Chondrocyte (in vitro differentiated cells): ENCODE data around the gene LZTS3. TPM values are rescaled to one million over a fixed set of nuclear protein-coding genes. Genes with fewer than 3 reads are reported as not detected.
A peak's percentile ranks its signal among the peaks of the same experiment; 100 is the strongest.

Experiments used
- DNase-seq: peaks from one replicate; pipeline ENCODE4 v3.0.0; 2021; ENCODE audit warnings: mixed read lengths, low spot score
- H3K27ac Mint-ChIP-seq: one replicate; pipeline ENCODE4 v1.8.0; 2021; ENCODE audit warnings: mild to moderate bottlenecking, moderate library complexity, mixed read lengths; ENCODE audit not compliant: unreplicated experiment
- H3K27me3 Mint-ChIP-seq: 2 replicates; pipeline ENCODE4 v1.8.0; 2021; ENCODE audit warnings: low read depth, mixed read lengths
- H3K36me3 Mint-ChIP-seq: 2 replicates; pipeline ENCODE4 v1.8.0; 2021; ENCODE audit warnings: low read depth, mixed read lengths
- H3K4me1 Mint-ChIP-seq: 2 replicates; pipeline ENCODE4 v1.8.0; 2021; ENCODE audit warnings: low read depth, mild to moderate bottlenecking, mixed read lengths
- H3K4me3 Mint-ChIP-seq: one replicate; pipeline ENCODE4 v1.8.0; 2021; ENCODE audit warnings: mild to moderate bottlenecking, moderate library complexity, mixed read lengths; ENCODE audit not compliant: unreplicated experiment
- H3K9me3 Mint-ChIP-seq: 2 replicates; pipeline ENCODE4 v1.8.0; 2021; ENCODE audit warnings: low read depth, mixed read lengths
- total RNA-seq: library from RNA; stranded (reverse); gene quantifications from 3 replicates; pipeline ENCODE4 v1.2.1, GENCODE V29; 2021
- TF ChIP-seq, protein P1 (sequence below): fragments of 200-600 bp; sonication (generic); IDR thresholded peaks from 2 replicates; pipeline ENCODE4 v1.5.0; 2021; ENCODE audit warnings: antibody characterized with exemption, mild to moderate bottlenecking, moderate library complexity

LZTS3 gene
- total RNA-seq, 1 donor from 2014 or later: 8.1 TPM

DNA sequence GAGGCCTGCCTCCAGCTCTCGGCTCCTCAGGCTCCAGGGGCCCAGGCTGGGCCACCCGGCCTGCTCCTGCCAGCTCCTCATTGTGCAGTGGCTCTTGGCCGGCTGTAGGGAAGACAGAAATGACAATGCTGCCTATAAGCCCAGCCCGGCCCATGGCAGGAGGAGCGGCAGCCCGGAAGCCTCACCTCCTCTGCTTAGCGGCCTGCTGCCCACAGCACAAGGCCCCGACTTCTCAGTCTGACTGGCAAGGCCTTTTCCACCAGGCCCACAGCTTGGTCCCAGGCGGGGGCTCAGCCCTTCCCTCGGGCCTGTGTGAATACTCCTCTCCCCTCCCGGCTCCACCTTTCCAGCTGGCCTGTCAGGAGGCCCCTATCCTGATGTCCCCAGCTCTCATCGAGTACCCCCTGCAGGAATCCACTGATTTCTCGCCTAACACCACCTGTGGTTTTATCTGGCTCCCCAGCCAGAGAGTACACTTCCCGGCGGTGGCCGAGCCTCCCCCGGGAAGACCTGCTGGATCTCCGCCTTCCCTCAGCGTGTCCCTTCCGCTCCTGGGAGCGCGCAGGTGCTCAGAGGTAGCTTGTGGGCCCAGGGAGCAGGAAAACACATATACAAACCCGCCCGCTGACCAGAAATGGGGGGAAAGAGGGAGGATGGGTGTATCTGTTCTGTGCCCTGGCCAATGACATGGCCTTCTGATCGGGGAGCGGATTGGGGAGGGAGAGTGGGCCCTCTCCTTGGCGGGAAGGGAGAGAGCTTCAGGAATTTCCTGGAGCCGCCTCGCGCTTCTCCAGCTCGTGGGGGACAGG is 30.2 kb upstream of the LZTS3 start:
- no peak for DNase-seq
- Mint-ChIP-seq H3K9me3 (no peaks in the 10 kb centered on the region), H3K4me1 (peaks cover 16% of the 10 kb centered on the region), H3K4me3 (peak overlapping the region; percentile 95), H3K27ac (peak overlapping the region; percentile 95), H3K27me3 (no peaks in the 10 kb centered on the region), H3K36me3 (peaks cover 20% of the 10 kb centered on the region)
- TF ChIP-seq, protein P1, sequence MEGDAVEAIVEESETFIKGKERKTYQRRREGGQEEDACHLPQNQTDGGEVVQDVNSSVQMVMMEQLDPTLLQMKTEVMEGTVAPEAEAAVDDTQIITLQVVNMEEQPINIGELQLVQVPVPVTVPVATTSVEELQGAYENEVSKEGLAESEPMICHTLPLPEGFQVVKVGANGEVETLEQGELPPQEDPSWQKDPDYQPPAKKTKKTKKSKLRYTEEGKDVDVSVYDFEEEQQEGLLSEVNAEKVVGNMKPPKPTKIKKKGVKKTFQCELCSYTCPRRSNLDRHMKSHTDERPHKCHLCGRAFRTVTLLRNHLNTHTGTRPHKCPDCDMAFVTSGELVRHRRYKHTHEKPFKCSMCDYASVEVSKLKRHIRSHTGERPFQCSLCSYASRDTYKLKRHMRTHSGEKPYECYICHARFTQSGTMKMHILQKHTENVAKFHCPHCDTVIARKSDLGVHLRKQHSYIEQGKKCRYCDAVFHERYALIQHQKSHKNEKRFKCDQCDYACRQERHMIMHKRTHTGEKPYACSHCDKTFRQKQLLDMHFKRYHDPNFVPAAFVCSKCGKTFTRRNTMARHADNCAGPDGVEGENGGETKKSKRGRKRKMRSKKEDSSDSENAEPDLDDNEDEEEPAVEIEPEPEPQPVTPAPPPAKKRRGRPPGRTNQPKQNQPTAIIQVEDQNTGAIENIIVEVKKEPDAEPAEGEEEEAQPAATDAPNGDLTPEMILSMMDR: no peak

DNA sequence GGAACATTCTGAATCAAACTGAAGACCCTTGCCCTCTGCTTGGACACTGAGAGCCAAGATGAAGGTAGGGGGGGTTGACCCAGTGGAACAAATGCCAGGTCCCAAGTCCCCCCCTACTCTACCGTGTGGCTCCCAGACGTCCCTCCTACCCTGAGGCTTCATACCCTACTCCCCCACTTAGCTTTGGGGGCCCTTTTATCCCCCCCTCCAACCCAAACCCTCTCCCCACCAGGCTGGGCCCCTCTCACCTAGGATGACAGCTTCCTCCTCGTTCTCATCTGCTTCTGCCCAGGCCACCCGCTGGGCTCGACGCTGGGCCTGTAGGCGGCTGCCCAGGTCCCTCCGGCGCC is 29.6 kb upstream of the LZTS3 start:
- Mint-ChIP-seq H3K27ac (peak overlapping the region; percentile 95), H3K4me1 (peaks cover 13% of the 10 kb centered on the region), H3K9me3 (no peaks in the 10 kb centered on the region), H3K27me3 (no peaks in the 10 kb centered on the region), H3K4me3 (peak overlapping the region; percentile 95), H3K36me3 (peaks cover 21% of the 10 kb centered on the region)
- TF ChIP-seq, protein P1: no peak
- no peak for DNase-seq

DNA sequence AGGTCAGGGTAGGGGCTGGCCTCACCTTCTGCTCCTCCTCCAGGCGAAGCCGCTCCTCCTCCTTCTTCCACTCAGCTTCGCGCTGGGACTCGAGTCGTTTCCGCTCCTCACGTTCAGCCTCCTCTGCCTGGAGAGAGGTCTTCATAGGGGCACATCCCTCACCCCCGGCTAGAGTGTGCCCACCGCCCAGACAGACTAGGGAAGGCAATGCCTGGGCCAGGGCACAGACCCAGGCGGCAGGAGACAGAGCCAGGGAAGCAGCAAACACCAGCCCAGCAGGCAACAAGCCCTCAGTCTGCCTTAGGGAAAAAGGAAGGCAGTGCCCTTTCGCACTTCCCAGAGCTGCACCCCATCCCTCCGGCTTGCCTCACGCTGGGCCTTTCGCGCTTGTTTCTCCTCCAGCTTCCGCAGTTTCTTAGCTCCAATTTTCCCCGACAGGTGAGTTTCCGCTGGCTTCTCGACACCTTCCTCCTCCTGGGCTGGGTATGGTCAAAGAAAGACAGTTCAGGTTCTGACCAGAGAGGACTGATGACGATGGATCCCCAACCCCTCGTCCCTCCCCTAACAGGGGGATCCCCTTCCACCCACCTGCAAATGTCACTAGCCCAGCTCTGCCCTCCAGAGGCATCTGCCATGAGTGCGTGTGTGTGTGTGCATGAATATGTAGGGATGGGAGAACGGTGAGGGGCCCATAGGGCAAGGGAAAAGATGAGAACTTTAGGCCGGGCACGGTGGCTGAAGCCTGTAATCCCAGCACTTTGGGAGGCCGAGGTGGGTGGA is 26.8 kb upstream of the LZTS3 start:
- Mint-ChIP-seq H3K9me3 (no peaks in the 10 kb centered on the region), H3K36me3 (peaks cover 30% of the 10 kb centered on the region), H3K4me1 (peaks cover 13% of the 10 kb centered on the region), H3K27ac (no peak overlapping the region), H3K4me3 (no peak overlapping the region), H3K27me3 (no peaks in the 10 kb centered on the region)
- no peak for DNase-seq
- TF ChIP-seq, protein P1: no peak

DNA sequence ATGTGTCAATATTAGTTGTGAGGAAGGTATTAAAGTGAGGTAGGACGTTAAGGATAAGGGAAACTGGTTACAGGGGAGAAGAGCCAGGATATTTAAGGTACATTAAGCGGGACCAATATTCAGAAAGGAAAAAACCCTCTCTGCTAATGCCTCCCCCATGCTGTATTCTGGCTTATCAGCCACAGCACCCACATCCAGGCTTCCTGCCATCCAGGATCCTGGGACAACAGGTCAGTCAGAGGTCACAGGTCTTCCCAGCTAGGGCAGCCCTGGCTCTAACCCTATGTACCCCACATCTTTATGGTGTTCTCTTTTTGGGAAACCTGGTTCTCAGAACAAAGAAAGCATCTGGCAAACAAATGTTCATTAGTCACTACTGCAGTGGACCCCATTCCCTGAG is 25.9 kb upstream of the LZTS3 start:
- Mint-ChIP-seq H3K27me3 (no peaks in the 10 kb centered on the region), H3K27ac (no peak overlapping the region), H3K9me3 (no peaks in the 10 kb centered on the region), H3K4me1 (peaks cover 10% of the 10 kb centered on the region), H3K36me3 (peaks cover 34% of the 10 kb centered on the region), H3K4me3 (no peak overlapping the region)
- TF ChIP-seq, protein P1: no peak
- no peak for DNase-seq

DNA sequence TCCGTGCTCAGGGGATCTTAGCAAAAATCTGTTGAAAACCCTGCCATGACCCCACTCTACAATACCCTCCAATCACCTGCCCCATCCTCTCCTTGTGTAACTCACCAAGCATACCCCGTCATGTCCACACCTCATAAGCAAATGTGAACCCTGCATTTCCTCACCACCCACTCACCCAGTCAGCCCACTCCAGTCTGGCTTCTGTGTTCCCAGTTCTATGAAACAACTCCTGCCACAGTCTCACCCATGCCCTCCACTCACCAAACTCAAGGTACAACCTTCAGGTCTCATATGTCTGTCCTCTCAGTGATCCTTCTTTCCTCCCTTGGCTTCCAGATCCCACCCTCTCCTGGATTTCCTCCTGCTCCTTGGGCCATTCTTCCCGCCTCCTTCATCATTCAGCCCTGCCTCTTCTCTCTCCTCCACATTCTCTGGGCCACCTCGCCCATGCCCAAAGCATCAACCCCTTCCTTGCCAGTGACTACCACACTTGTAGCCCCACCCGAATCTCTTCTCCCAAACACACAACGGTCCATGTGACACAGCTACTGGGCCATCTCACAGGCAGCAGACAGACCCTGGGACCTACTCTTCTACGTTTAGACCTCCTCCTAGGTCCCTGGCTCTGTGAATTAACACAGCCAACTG is 22.4 kb upstream of the LZTS3 start:
- H3K4me1 Mint-ChIP-seq: no peaks in the 10 kb centered on the region
- no peak for DNase-seq
- H3K27ac Mint-ChIP-seq: no peak overlapping the region

More for the DNA sequence above, 22.4 kb upstream of the LZTS3 start:
- peaks cover 51% of the 10 kb centered on the region for H3K36me3 Mint-ChIP-seq
- no peaks in the 10 kb centered on the region for H3K27me3 Mint-ChIP-seq
- no peak overlapping the region for H3K4me3 Mint-ChIP-seq
- H3K9me3 Mint-ChIP-seq: no peaks in the 10 kb centered on the region
- TF ChIP-seq, protein P1: no peak
